IMR-90 (cell line): Measurements from ENCODE around the gene SOX4. TPM values are rescaled to one million over a fixed set of nuclear protein-coding genes. Genes with fewer than 3 reads are reported as not detected.

ENCODE experiments used
- ATAC-seq: fragments of 200-7000 bp; cut with Tn5 transposase; 2 replicates; pipeline ENCODE4 v1.9.1; 2020; ENCODE audit warnings: low read depth, mild to moderate bottlenecking, moderate library complexity
- BruUV-seq: library from RNA; stranded (reverse); fragments of 400-500 nt; replicated peaks from 2 replicates; lab custom pipeline; 2021; lab: Mats Ljungman, UMichigan
- CTCF ChIA-PET: fragments of 300-600 bp; formaldehyde crosslinking; extraction: SDS; loops from one replicate; lab custom pipeline; 2021; ENCODE audit warnings: antibody characterized with exemption; lab: Yijun Ruan, JAX
- POLR2A ChIA-PET: fragments of 300-600 bp; sonication (Branson Sonifier 250); formaldehyde crosslinking; loops from one replicate; lab custom pipeline; 2022; ENCODE audit warnings: antibody characterized with exemption; ENCODE audit not compliant: unreplicated experiment; lab: Charles Lee
- DNase-seq: peaks from one replicate; pipeline ENCODE4 v3.0.0; 2013
- H2AFZ ChIP-seq: replicated peaks from 2 replicates; pipeline ENCODE3; 2013; ENCODE audit warnings: low read length, mild to moderate bottlenecking; ENCODE audit not compliant: poor library complexity
- H2AK5ac ChIP-seq: 2 replicates; pipeline ENCODE4 v1.6.1; 2013; ENCODE audit warnings: low read depth, low read length, inconsistent platforms
- H2AK9ac ChIP-seq: replicated peaks from 2 replicates; pipeline ENCODE3; 2013; ENCODE audit warnings: mild to moderate bottlenecking, low read depth, low read length, moderate library complexity; ENCODE audit not compliant: poor library complexity
- H2BK120ac ChIP-seq: 2 replicates; pipeline ENCODE4 v1.6.1; 2013; ENCODE audit warnings: low read depth, low read length, inconsistent platforms
- H2BK15ac ChIP-seq: 3 replicates; pipeline ENCODE4 v1.6.1; 2013; ENCODE audit warnings: low read depth, low read length, inconsistent platforms
- H2BK20ac ChIP-seq: 2 replicates; pipeline ENCODE4 v1.6.1; 2013; ENCODE audit warnings: low read depth, mild to moderate bottlenecking, inconsistent platforms, low read length, moderate library complexity
- H2BK5ac ChIP-seq: 2 replicates; pipeline ENCODE4 v1.6.1; 2013; ENCODE audit warnings: mild to moderate bottlenecking, low read depth, low read length, inconsistent platforms; ENCODE audit not compliant: poor library complexity, severe bottlenecking
- H3K14ac ChIP-seq: replicated peaks from 2 replicates; pipeline ENCODE4 v1.6.1; 2013; ENCODE audit warnings: low read depth, low read length, inconsistent platforms
- H3K18ac ChIP-seq: 2 replicates; pipeline ENCODE4 v1.6.1; 2013; ENCODE audit warnings: low read depth, low read length, control low read depth
- H3K23ac ChIP-seq: 2 replicates; pipeline ENCODE4 v1.6.1; 2013; ENCODE audit warnings: low read depth, low read length, inconsistent platforms
- H3K27ac ChIP-seq: 2 replicates; pipeline ENCODE4 v1.5.1; 2013; ENCODE audit warnings: mild to moderate bottlenecking, control low read depth, low read length; ENCODE audit not compliant: insufficient read depth
- H3K27me3 ChIP-seq: 2 replicates; pipeline ENCODE4 v1.6.1; 2013; ENCODE audit warnings: low read length; ENCODE audit not compliant: control insufficient read depth, insufficient read depth
- H3K36me3 ChIP-seq: 2 replicates; pipeline ENCODE4 v1.6.1; 2013; ENCODE audit warnings: low read length, mixed read lengths; ENCODE audit not compliant: control insufficient read depth, insufficient read depth
- H3K4ac ChIP-seq: 2 replicates; pipeline ENCODE4 v1.6.1; 2013; ENCODE audit warnings: low read depth, low read length, inconsistent platforms
- H3K4me1 ChIP-seq: 2 replicates; pipeline ENCODE4 v1.6.1; 2013; ENCODE audit warnings: low read length, mixed read lengths; ENCODE audit not compliant: control insufficient read depth, insufficient read depth
- H3K4me2 ChIP-seq: 2 replicates; pipeline ENCODE4 v1.6.1; 2013; ENCODE audit warnings: low read depth, mild to moderate bottlenecking, control low read depth, low read length, moderate library complexity
- H3K4me3 ChIP-seq: 2 replicates; pipeline ENCODE4 v1.5.1; 2013; ENCODE audit warnings: low read depth, mild to moderate bottlenecking, control low read depth, low read length, moderate library complexity; ENCODE audit not compliant: insufficient read depth
- H3K56ac ChIP-seq: 2 replicates; pipeline ENCODE4 v1.6.1; 2013; ENCODE audit warnings: low read length, inconsistent platforms; ENCODE audit not compliant: insufficient read depth; ENCODE audit errors: extremely low read depth
- H3K79me1 ChIP-seq, 2 experiments: 2 replicates each; pipeline ENCODE4 v1.6.1; 2013; ENCODE audit warnings: low read length in 2 of 2, inconsistent platforms in 1 of 2, low read depth in 1 of 2
- H3K9ac ChIP-seq: 2 replicates; pipeline ENCODE4 v1.6.1; 2013; ENCODE audit warnings: low read depth, low read length, control low read depth
- H3K9me1 ChIP-seq: 2 replicates; pipeline ENCODE4 v1.6.1; 2013; ENCODE audit warnings: low read length, inconsistent platforms; ENCODE audit not compliant: insufficient read depth
- H3K9me3 ChIP-seq: 2 replicates; pipeline ENCODE4 v1.6.1; 2013; ENCODE audit warnings: low read length; ENCODE audit not compliant: control insufficient read depth, insufficient read depth
- H4K20me1 ChIP-seq: 2 replicates; pipeline ENCODE4 v1.6.1; 2013; ENCODE audit warnings: low read length, inconsistent platforms; ENCODE audit not compliant: insufficient read depth
- H4K5ac ChIP-seq: 2 replicates; pipeline ENCODE4 v1.6.1; 2013; ENCODE audit warnings: mild to moderate bottlenecking, low read depth, low read length, control low read depth
- H4K8ac ChIP-seq, 2 experiments: 2 replicates each; pipeline ENCODE4 v1.6.1; 2013; ENCODE audit warnings: low read depth in 2 of 2, low read length in 2 of 2, control low read depth in 1 of 2, inconsistent platforms in 1 of 2
- H4K91ac ChIP-seq: 2 replicates; pipeline ENCODE4 v1.6.1; 2013; ENCODE audit warnings: low read depth, low read length, inconsistent platforms; ENCODE audit not compliant: insufficient read depth
- CEBPB ChIP-seq: IDR thresholded peaks from 2 replicates; pipeline ENCODE4 v1.6.1; 2012; ENCODE audit warnings: low read depth, low read length, improper control_type of control experiment
- ELK1 ChIP-seq: fragments of 150-350 bp; IDR thresholded peaks from 2 replicates; pipeline ENCODE4 v1.6.1; 2016; ENCODE audit warnings: low read depth, mild to moderate bottlenecking, low read length, moderate library complexity, borderline replicate concordance
- FOS ChIP-seq: fragments of 150-350 bp; IDR thresholded peaks from 2 replicates; pipeline ENCODE4 v1.6.1; 2016; ENCODE audit warnings: low read depth, low read length
- MXI1 ChIP-seq: IDR thresholded peaks from 2 replicates; pipeline ENCODE4 v1.6.1; 2012; ENCODE audit warnings: low read depth, mild to moderate bottlenecking, low read length, moderate library complexity, borderline replicate concordance
- RCOR1 ChIP-seq: IDR thresholded peaks from 2 replicates; pipeline ENCODE4 v1.6.1; 2012; ENCODE audit warnings: mild to moderate bottlenecking, low read length, improper control_type of control experiment; ENCODE audit not compliant: insufficient replicate concordance
- WGBS, 2 experiments: methylation state at CpG; one replicate each; pipeline versions ENCODE4 v1.1.5 to v1.1.7; 2013; ENCODE audit warnings: missing lambda C conversion rate in 2 of 2; ENCODE audit not compliant: insufficient read length in 1 of 2; ENCODE audit errors: extremely low coverage in 2 of 2; 5-methylcytosine and 5-hydroxymethylcytosine counted together
- dilution Hi-C: fragments of 300-500 bp; cut with HindIII; formaldehyde crosslinking; loops from one replicate; pipeline ENCODE4 v1.14.3; 2018; ENCODE audit warnings: low sequenced_read_pairs; ENCODE audit not compliant: unreplicated experiment
- in situ Hi-C: fragments of 300-500 bp; cut with MboI; formaldehyde crosslinking; loops from 3 replicates; pipeline ENCODE4 v1.14.3; 2019; ENCODE audit warnings: low sequenced_read_pairs, inconsistent platforms, mixed read lengths
- intact Hi-C: fragments of 100-400 bp; cut with micrococcal nuclease; formaldehyde crosslinking; loops from 2 replicates; pipeline ENCODE4 v1.10.0; 2022
- polyA plus RNA-seq, 3 experiments: library from polyadenylated mRNA; depleted of rRNA; stranded (reverse); fragments of >200 nt; gene quantifications; 2 replicates each; pipeline ENCODE4 v1.2.3, GENCODE V29; 2012; ENCODE audit warnings: low replicate concordance in 1 of 3
- total RNA-seq: library from RNA; depleted of rRNA; stranded (reverse); fragments of >200 nt; gene quantifications from 2 replicates; pipeline ENCODE4 v1.2.3, GENCODE V29; 2012

SOX4 gene
- total and polyA plus RNA-seq, 2 of the 4 experiments (the other 2 are of a cell fraction): 4.7 to 4.8 TPM

- H2AFZ ChIP-seq: peak overlapping the region; percentile 60
- TF ChIP-seq FOS (peak; percentile 84), ELK1 (no peak), MXI1 (no peak), CEBPB (peak; percentile 87), RCOR1 (no peak)
- H3K23ac ChIP-seq: peak overlapping the region; percentile 69; the same call in 1 of the 2 replicates
- peak overlapping the region in 1 of 2 experiments; percentile 89; a peak in 2 of 4 replicates for H4K8ac ChIP-seq
- no peaks in the 10 kb centered on the region for H3K9me3 ChIP-seq
- in situ Hi-C loops: no loop called here
- no peak overlapping the region for H2AK5ac ChIP-seq
- POLR2A ChIA-PET: no interaction called here
- no peaks in the 10 kb centered on the region for H3K79me1 ChIP-seq
- ATAC-seq (peak; percentile 98), DNase-seq (peak; percentile 96)
- H3K4me3 ChIP-seq: no peak overlapping the region
- H3K18ac ChIP-seq: peak overlapping the region; percentile 80; the same call in 1 of the 2 replicates
- H3K36me3 ChIP-seq: no peaks in the 10 kb centered on the region
- peak overlapping the region; percentile 55; the same call in 1 of the 2 replicates for H3K4me2 ChIP-seq
- H4K5ac ChIP-seq: peak overlapping the region; percentile 68; the same call in 1 of the 2 replicates
- peak overlapping the region; percentile 54 for H4K91ac ChIP-seq
- dilution Hi-C loops: no loop called here
- H3K4me1 ChIP-seq: no peaks in the 10 kb centered on the region
- H2BK5ac ChIP-seq: peak overlapping the region; percentile 95
- no TSS peak for BruUV-seq
- H4K20me1 ChIP-seq: no peaks in the 10 kb centered on the region
- CTCF ChIA-PET: no interaction called here
- H3K14ac ChIP-seq: peak overlapping the region; percentile 83
- peak overlapping the region; percentile 89 for H2BK20ac ChIP-seq
- H3K27ac ChIP-seq: peak overlapping the region; percentile 14; the same call in 1 of the 2 replicates
- no peaks in the 10 kb centered on the region for H3K27me3 ChIP-seq
- no peak overlapping the region for H3K9ac ChIP-seq
- no peak overlapping the region for H2AK9ac ChIP-seq
- 0% methylated on average over 2 of the region's 4 CpGs; no CpG with 5 or more reads in 1 of the 2 experiments for WGBS, 2 experiments
- H2BK15ac ChIP-seq: peak overlapping the region; percentile 73; the same call in 1 of the 3 replicates
- peak overlapping the region; percentile 72; the same call in 1 of the 2 replicates for H3K4ac ChIP-seq
- H3K56ac ChIP-seq: peak overlapping the region; percentile 50; the same call in 1 of the 2 replicates
- intact Hi-C loops: no loop called here
- peak overlapping the region; percentile 89 for H2BK120ac ChIP-seq
- no peaks in the 10 kb centered on the region for H3K9me1 ChIP-seq
Observed at GRCh38 chr6:21634582-21634981, 41.0 kb downstream of the SOX4 start.
